Prostate gland (tissue), 2 donors: ENCODE data around the gene SLC25A33. TPM values are rescaled to one million over a fixed set of nuclear protein-coding genes. Genes with fewer than 3 reads are reported as not detected.
"Not testable (repeated sequence)": the region's sequence is repeated elsewhere in the genome, so short reads cannot be mapped to it uniquely, and the experiment has no call there.

Experiments used
- DNase-seq: peaks from one replicate; pipeline ENCODE4 v3.0.0-alpha.2; 2019; ENCODE audit warnings: low spot score
- H3K27ac ChIP-seq, 2 donors: fragments of 200-600 bp; sonication (generic); 2 replicates each; pipeline ENCODE4 v1.5.1; 2017 to 2019
- H3K27me3 ChIP-seq: fragments of 200-600 bp; sonication (generic); replicated peaks from 2 replicates; pipeline ENCODE4 v1.5.1; 2019; ENCODE audit not compliant: insufficient read depth
- H3K36me3 ChIP-seq, 2 donors: fragments of 200-600 bp; sonication (generic); 1 replicate in 1 of 2; 2 replicates in 1 of 2; pipeline versions ENCODE4 v1.5.1 to v1.8.1; 2017 to 2019
- H3K4me1 ChIP-seq: fragments of 200-600 bp; sonication (generic); replicated peaks from 2 replicates; pipeline ENCODE4 v1.5.1; 2019
- H3K4me3 ChIP-seq, 2 donors: fragments of 200-600 bp; sonication (generic); 2 replicates each; pipeline ENCODE4 v1.5.1; 2017 to 2019
- H3K9me3 ChIP-seq: fragments of 200-600 bp; sonication (generic); 2 replicates; pipeline ENCODE4 v1.5.1; 2017
- POLR2A ChIP-seq: fragments of 450-650 bp; IDR thresholded peaks from one replicate; pipeline ENCODE4 v1.6.1; 2016; ENCODE audit warnings: antibody characterized with exemption, mild to moderate bottlenecking
- POLR2AphosphoS5 ChIP-seq: sonication (generic); formaldehyde crosslinking; IDR thresholded peaks from one replicate; pipeline ENCODE4 v1.6.1; 2017; ENCODE audit warnings: antibody characterized with exemption
- WGBS: methylation state at CpG from one replicate; pipeline ENCODE4 v1.1.5; 2018; 5-methylcytosine and 5-hydroxymethylcytosine counted together
- intact Hi-C: fragments of 100-400 bp; cut with DNase I; formaldehyde crosslinking; loops from one replicate; pipeline ENCODE4 v1.14.2; 2022
- total RNA-seq, 2 donors: library from RNA; depleted of rRNA; stranded (reverse); fragments of >200 nt; gene quantifications; one replicate each; pipeline ENCODE4 v1.1.0, GENCODE V29; 2016
- TF ChIP-seq, protein P1 (sequence below), 4 experiments: fragments of 200-600 bp in 2 of 4; fragments of 450-650 bp in 2 of 4; sonication (generic) in 2 of 4; IDR thresholded peaks; 1 replicate in 3 of 4; 2 replicates in 1 of 4; pipeline ENCODE4 v1.5.1; 2016 to 2019; ENCODE audit warnings: antibody characterized with exemption in 4 of 4, mild to moderate bottlenecking in 2 of 4, moderate library complexity in 2 of 4

Gene SLC25A33
- total RNA-seq, 2 donors from 2014 or later, result 10.7 to 11.9 TPM

DNA sequence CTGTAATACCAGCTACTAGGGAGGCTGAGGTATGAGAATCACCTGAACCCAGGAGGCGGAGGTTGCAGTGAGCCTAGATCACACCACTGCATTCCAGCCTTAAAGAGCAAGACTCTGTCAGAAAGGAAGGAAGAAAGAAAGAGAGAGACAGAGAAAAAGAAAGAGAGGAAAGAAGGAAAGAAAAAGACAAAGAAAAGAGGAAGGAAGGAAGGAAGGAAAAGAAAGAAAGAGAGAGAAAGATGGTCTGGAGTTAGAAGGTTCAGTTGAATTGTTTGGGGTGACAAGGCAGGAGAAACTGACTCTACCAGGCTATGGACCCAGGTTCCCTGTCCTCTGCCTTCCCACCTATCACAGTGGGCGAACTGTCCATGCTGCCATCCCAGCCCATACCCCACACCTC lies 84.8 kb downstream of the SLC25A33 start:
- 93% methylated on average over 2 of the region's 2 CpGs for WGBS
- TF ChIP-seq, protein P1, sequence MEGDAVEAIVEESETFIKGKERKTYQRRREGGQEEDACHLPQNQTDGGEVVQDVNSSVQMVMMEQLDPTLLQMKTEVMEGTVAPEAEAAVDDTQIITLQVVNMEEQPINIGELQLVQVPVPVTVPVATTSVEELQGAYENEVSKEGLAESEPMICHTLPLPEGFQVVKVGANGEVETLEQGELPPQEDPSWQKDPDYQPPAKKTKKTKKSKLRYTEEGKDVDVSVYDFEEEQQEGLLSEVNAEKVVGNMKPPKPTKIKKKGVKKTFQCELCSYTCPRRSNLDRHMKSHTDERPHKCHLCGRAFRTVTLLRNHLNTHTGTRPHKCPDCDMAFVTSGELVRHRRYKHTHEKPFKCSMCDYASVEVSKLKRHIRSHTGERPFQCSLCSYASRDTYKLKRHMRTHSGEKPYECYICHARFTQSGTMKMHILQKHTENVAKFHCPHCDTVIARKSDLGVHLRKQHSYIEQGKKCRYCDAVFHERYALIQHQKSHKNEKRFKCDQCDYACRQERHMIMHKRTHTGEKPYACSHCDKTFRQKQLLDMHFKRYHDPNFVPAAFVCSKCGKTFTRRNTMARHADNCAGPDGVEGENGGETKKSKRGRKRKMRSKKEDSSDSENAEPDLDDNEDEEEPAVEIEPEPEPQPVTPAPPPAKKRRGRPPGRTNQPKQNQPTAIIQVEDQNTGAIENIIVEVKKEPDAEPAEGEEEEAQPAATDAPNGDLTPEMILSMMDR (IDR thresholded peaks at IDR 0.05), result no peak
- DNase-seq, result no peak
- no peaks in the 10 kb centered on the region for H3K27me3 ChIP-seq
- H3K4me1 ChIP-seq, result no peaks in the 10 kb centered on the region
- H3K4me3 ChIP-seq, result no peak overlapping the region
- no peaks in the 10 kb centered on the region for H3K9me3 ChIP-seq
- no peaks in the 10 kb centered on the region for H3K36me3 ChIP-seq
- intact Hi-C loops, result no loop called here
- H3K27ac ChIP-seq, result no peak overlapping the region

DNA sequence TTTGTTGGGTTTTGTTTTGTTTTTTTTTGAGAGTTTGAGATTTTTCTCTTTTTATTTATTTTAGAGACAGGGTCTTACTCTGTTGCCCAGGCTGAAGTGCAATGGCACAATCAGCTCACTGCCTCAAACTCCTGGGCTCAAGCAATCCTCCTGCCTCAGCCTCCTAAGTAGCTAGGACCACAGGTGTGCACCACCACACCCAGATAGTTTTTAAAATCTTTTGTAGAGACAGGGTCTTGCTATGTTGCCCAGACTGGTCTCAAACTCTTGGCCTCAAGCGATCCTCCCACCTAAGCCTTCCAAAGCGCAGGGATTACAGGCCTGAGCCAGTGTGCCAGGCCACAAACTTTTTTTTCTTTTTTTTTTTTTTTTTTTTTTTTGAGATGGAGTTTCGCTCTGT lies 85.8 kb downstream of the SLC25A33 start:
- H3K27me3 ChIP-seq, H3K27ac ChIP-seq, H3K4me1 ChIP-seq, intact Hi-C loops, H3K9me3 ChIP-seq, H3K4me3 ChIP-seq, DNase-seq, H3K36me3 ChIP-seq: not testable (repeated sequence)
- 99% methylated on average over 3 of the region's 3 CpGs for WGBS

DNA sequence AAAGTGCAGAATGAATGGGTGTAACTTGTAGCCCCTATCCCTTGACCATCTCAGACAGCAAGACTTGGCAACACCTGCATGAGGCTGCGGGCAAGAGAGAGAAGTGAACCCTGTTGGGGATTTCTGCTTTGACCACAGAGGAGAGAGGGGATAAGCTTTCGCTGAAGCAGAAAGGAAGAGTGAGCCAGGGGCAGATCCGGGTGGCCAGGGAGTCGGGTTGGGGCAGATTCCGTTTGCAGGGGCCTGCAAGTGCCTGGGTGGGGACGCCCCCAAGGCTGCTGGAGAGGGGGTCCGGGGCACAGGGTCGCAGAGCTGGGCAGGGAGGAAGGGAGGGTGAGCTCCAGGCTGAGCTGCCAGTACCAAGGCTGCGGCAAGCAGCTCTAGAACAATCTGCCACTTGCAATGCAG lies 86.9 kb downstream of the SLC25A33 start:
- Histone ChIP-seq H3K27me3 (no peaks in the 10 kb centered on the region), H3K4me1 (no peaks in the 10 kb centered on the region), H3K4me3 (no peak overlapping the region), H3K27ac (no peak overlapping the region), H3K36me3 (no peaks in the 10 kb centered on the region), H3K9me3 (no peaks in the 10 kb centered on the region)
- DNase-seq, result no peak
- intact Hi-C loops, result loop anchor here (1.0 kb wide), 1 partner anchor 241 kb away; no protein-coding TSS in a partner anchor
- TF ChIP-seq POLR2AphosphoS5 (no peak), POLR2A (no peak)
- TF ChIP-seq, protein P1 (IDR thresholded peaks at IDR 0.05), result no peak
- WGBS, result 74% methylated on average over 9 of the region's 9 CpGs

DNA sequence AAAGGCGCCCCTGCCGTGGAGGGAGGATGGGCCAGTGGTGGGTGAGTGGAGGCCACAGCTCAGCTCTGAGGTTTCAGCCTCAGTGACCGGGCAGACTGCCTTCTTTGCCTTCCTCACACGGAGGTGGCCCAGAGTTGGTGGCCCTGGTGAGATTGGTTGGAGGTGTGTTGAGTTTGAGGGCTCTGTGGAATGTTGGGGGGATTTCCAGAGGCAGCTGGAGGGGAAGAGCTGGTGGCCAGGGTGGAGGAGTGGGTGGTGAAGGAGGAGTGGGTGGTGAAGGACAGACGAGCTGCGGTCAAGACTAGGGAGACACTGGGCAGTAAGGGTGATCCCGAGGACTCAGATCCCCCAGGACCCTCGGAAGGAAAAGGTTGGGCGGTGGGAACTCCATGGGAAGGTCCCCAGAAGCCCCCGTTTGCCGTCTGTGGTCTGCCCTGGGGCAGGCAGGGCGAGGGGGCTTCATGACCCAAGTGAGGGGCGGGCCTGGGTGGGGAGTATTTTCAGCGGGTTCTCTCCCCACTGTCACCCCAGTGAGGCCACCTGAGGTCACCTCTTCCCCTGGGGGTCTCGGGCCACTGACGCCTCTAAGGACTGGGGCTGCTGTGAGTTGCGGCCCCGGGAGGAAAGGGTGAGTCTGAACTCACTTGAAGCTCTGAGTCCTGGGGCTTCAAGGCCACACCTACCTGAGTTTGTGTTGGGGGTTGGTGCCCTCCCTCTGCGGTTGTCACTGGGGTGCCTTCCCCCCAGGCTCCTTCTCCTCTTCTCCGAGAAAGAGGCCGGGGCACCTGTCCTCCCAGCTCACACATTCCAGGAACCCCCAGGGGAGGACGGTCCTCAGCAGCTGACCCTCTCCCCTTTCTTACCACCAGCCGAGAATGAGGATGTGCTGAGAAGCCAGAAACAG lies 89.5 kb downstream of the SLC25A33 start:
- TF ChIP-seq POLR2AphosphoS5, result no peak
- no peak for TF ChIP-seq POLR2A
- TF ChIP-seq, protein P1 (IDR thresholded peaks at IDR 0.05), result no peak
- H3K4me3 ChIP-seq, result no peak overlapping the region

DNA sequence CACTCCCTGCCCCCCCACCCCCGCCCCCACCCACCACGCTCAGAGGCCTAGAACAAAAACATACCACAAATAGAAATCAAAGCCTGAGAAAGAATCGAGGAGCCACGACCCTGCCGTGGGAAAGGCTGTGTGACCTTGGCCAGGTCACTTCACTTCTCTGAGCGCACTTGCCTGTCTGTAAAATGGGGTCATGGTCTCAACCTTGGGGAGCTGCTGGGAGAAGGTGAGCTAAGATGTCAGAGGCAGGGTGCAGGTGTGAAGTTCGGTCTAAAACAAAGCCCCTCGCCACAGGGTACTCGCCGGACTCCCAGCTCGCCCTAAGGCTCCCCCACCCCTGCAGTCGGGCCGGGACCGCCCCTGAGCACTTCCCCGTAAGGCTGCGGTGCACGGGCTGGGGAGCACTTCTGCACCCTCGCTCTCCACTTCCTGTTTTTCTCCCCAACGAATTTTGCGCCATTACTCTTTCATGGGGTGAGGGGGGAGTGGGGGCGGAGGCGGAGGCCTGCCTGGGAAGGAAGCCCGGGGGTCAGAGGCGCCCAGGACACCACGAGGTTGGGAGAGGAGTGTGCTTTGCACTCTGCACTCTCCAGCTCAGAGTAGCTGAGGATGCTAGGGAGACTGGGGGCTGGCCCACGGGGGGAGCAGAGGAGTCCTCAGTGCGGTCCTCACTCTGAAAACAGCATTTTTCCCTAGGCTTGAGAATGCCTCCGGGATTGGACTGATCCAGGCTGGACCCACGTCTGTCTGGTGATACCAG lies 90.4 kb downstream of the SLC25A33 start:
- Histone ChIP-seq H3K9me3 (no peaks in the 10 kb centered on the region), H3K36me3 (no peaks in the 10 kb centered on the region), H3K27me3 (no peaks in the 10 kb centered on the region), H3K4me1 (no peaks in the 10 kb centered on the region), H3K4me3 (no peak overlapping the region), H3K27ac (no peak overlapping the region)
- 54% methylated on average over 28 of the region's 29 CpGs for WGBS
- intact Hi-C loops, result no loop called here
- TF ChIP-seq, protein P1 (IDR thresholded peaks at IDR 0.05), result no peak
- TF ChIP-seq POLR2A (no peak), POLR2AphosphoS5 (no peak)
- no peak for DNase-seq

More for the DNA sequence above, 89.5 kb downstream of the SLC25A33 start:
- Histone ChIP-seq H3K9me3 (no peaks in the 10 kb centered on the region), H3K27ac (no peak overlapping the region), H3K36me3 (no peaks in the 10 kb centered on the region), H3K27me3 (no peaks in the 10 kb centered on the region), H3K4me1 (no peaks in the 10 kb centered on the region)
- 78% methylated on average over 23 of the region's 23 CpGs for WGBS
- intact Hi-C loops, result no loop called here
- DNase-seq, result no peak
